Endothelial cell of umbilical vein (primary cell): ENCODE measurements around the gene ADAM22. TPM values are rescaled to one million over a fixed set of nuclear protein-coding genes. Genes with fewer than 3 reads are reported as not detected.

Experiments
- BruUV-seq: library from RNA; stranded (reverse); fragments of 400-500 nt; replicated peaks from 2 replicates; lab custom pipeline; 2021; lab: Mats Ljungman, UMichigan
- CTCF ChIA-PET: fragments of 300-600, 350-600 bp; sonication (Branson Sonifier 250); formaldehyde crosslinking; loops from one replicate; lab custom pipeline; 2021; ENCODE audit warnings: antibody characterized with exemption, inconsistent platforms; lab: Charles Lee
- POLR2A ChIA-PET: fragments of 300-600, 350-600 bp; sonication (Branson Sonifier 250); formaldehyde crosslinking; loops from one replicate; lab custom pipeline; 2021; ENCODE audit warnings: antibody characterized with exemption, inconsistent platforms; lab: Charles Lee
- DNase-seq: peaks from one replicate; pipeline ENCODE4 v3.0.0-alpha.2; 2011; ENCODE audit warnings: low read depth, low spot score
- FAIRE-seq: peaks from 2 replicates; lab custom pipeline; 2011; peaks lifted over from hg19 to GRCh38; lab: Jason Lieb, UNC
- H2AFZ ChIP-seq: 2 replicates; pipeline ENCODE4 v1.6.0; 2012; ENCODE audit warnings: low read depth, low read length, control low read depth, inconsistent platforms
- H3K27ac ChIP-seq: 2 replicates; pipeline ENCODE4 v1.5.1; 2011; ENCODE audit warnings: low read depth, mild to moderate bottlenecking, control low read depth, low read length, moderate library complexity; ENCODE audit not compliant: insufficient read depth
- H3K27me3 ChIP-seq, 2 experiments: 2 replicates each; pipeline versions ENCODE4 v1.6.0 to v1.6.1; 2011; ENCODE audit warnings: low read length in 2 of 2, mixed read lengths in 1 of 2; ENCODE audit not compliant: control insufficient read depth in 2 of 2, insufficient read depth in 2 of 2
- H3K36me3 ChIP-seq, 2 experiments: 2 replicates in 1 of 2; 3 replicates in 1 of 2; pipeline ENCODE4 v1.5.1; 2011; ENCODE audit warnings: low read length in 2 of 2, mild to moderate bottlenecking in 1 of 2, moderate library complexity in 1 of 2; ENCODE audit not compliant: control insufficient read depth in 2 of 2, insufficient read depth in 2 of 2; ENCODE audit errors: extremely low read depth in 1 of 2
- H3K4me1 ChIP-seq: 3 replicates; pipeline ENCODE4 v1.5.1; 2011; ENCODE audit warnings: mild to moderate bottlenecking, low read length; ENCODE audit not compliant: control insufficient read depth, insufficient read depth; ENCODE audit errors: extremely low read depth
- H3K4me2 ChIP-seq: 2 replicates; pipeline ENCODE4 v1.6.1; 2011; ENCODE audit warnings: low read length, control low read depth, mixed read lengths; ENCODE audit not compliant: insufficient read depth
- H3K4me3 ChIP-seq, 3 experiments: fragments of 200-600 bp in 1 of 3; sonication (generic), shearing (Covaris generic) in 1 of 3; replicated peaks in 1 of 3; 2 replicates each; pipeline ENCODE4 v1.5.1; 2011 to 2016; ENCODE audit warnings: control low read depth in 3 of 3, low read length in 3 of 3, mild to moderate bottlenecking in 2 of 3, inconsistent platforms in 1 of 3, low read depth in 1 of 3, moderate library complexity in 1 of 3; ENCODE audit not compliant: insufficient read depth in 1 of 3
- H3K79me2 ChIP-seq: 2 replicates; pipeline ENCODE4 v1.6.0; 2012; ENCODE audit warnings: low read length, inconsistent platforms; ENCODE audit not compliant: control insufficient read depth, insufficient read depth
- H3K9ac ChIP-seq: replicated peaks from 2 replicates; pipeline ENCODE3; 2011; ENCODE audit warnings: low read length, control low read depth; ENCODE audit not compliant: insufficient read depth; ENCODE audit errors: extremely low read depth
- H3K9me1 ChIP-seq: replicated peaks from 3 replicates; pipeline ENCODE4 v1.6.0; 2011; ENCODE audit warnings: mild to moderate bottlenecking, low read length; ENCODE audit not compliant: control insufficient read depth, insufficient read depth; ENCODE audit errors: extremely low read depth
- H3K9me3 ChIP-seq: replicated peaks from 2 replicates; pipeline ENCODE4 v1.5.1; 2012; ENCODE audit warnings: low read length, inconsistent platforms; ENCODE audit not compliant: control insufficient read depth, insufficient read depth
- H4K20me1 ChIP-seq: replicated peaks from 2 replicates; pipeline ENCODE3; 2011; ENCODE audit warnings: mild to moderate bottlenecking, low read length; ENCODE audit not compliant: control insufficient read depth, insufficient read depth; ENCODE audit errors: extremely low read depth
- CTCF ChIP-seq, 2 donors: IDR thresholded peaks; 1 replicate in 1 of 2; 2 replicates in 1 of 2; pipeline ENCODE4 v1.5.1; 2011; ENCODE audit warnings: low read length in 2 of 2, mild to moderate bottlenecking in 2 of 2, moderate library complexity in 2 of 2, control low read depth in 1 of 2, inconsistent platforms in 1 of 2, low read depth in 1 of 2; ENCODE audit not compliant: insufficient read depth in 1 of 2; ENCODE audit errors: extremely low read depth in 1 of 2
- EZH2 ChIP-seq: IDR thresholded peaks from 2 replicates; pipeline ENCODE4 v1.6.1; 2012; ENCODE audit warnings: borderline replicate concordance, low read depth, mild to moderate bottlenecking, moderate library complexity, low read length, inconsistent platforms; ENCODE audit not compliant: severe bottlenecking
- FOS ChIP-seq: IDR thresholded peaks from 2 replicates; pipeline ENCODE4 v1.6.1; 2011; ENCODE audit warnings: mild to moderate bottlenecking, low read length, moderate library complexity, borderline replicate concordance; ENCODE audit not compliant: insufficient read depth
- GATA2 ChIP-seq: IDR thresholded peaks from 2 replicates; pipeline ENCODE4 v1.7.0; 2011; ENCODE audit warnings: low read depth, mild to moderate bottlenecking, moderate library complexity, mixed read lengths, low read length; ENCODE audit not compliant: insufficient read length, insufficient read depth
- JUN ChIP-seq: IDR thresholded peaks from 2 replicates; pipeline ENCODE4 v1.6.1; 2011; ENCODE audit warnings: borderline replicate concordance, low read depth; ENCODE audit not compliant: insufficient read length, insufficient read depth
- MAX ChIP-seq: IDR thresholded peaks from 2 replicates; pipeline ENCODE4 v1.6.1; 2011; ENCODE audit not compliant: insufficient read depth, insufficient read length
- MYC ChIP-seq: IDR thresholded peaks from one replicate; pipeline ENCODE4 v1.6.1; 2011; ENCODE audit warnings: mild to moderate bottlenecking, low read depth, low read length
- POLR2A ChIP-seq: IDR thresholded peaks from 2 replicates; pipeline ENCODE4 v1.6.1; 2012; ENCODE audit warnings: low read depth, mild to moderate bottlenecking, control low read depth, low read length
- POLR2AphosphoS5 ChIP-seq: IDR thresholded peaks from 2 replicates; pipeline ENCODE4 v1.6.1; 2012; ENCODE audit warnings: low read depth, mild to moderate bottlenecking, control low read depth, low read length, moderate library complexity; ENCODE audit not compliant: insufficient read depth
- dilution Hi-C: fragments of 300-500 bp; cut with MboI; formaldehyde crosslinking; loops from one replicate; pipeline ENCODE4 v1.15.0; 2019; ENCODE audit warnings: low sequenced_read_pairs; ENCODE audit not compliant: extremely low pct_ligation_motif_present
- intact Hi-C: fragments of 100-400 bp; cut with micrococcal nuclease; formaldehyde crosslinking; loops from one replicate; pipeline ENCODE4 v1.10.0; 2022
- polyA plus RNA-seq, 4 experiments: library from polyadenylated mRNA; depleted of rRNA in 3 of 4; stranded (reverse) in 3 of 4; unstranded in 1 of 4; fragments of >200 nt; gene quantifications; 2 replicates each; pipeline versions ENCODE4 v1.2.1 to v1.2.3, GENCODE V29; 2011 to 2012; ENCODE audit warnings: missing spikeins in 1 of 4
- total RNA-seq: library from RNA; stranded (reverse); gene quantifications from 2 replicates; pipeline ENCODE4 v1.2.3, GENCODE V29; 2021

Gene ADAM22
- total and polyA plus RNA-seq, 2 donors (not counting 3 experiments of a cell fraction or from before 2014, with no cell fraction given): 0.33 to 0.53 TPM

GRCh38 chr7:88205179-88205578 lies 271.1 kb downstream of the ADAM22 start:
- dilution Hi-C loops (no loop called here), intact Hi-C loops (no loop called here)
- no peak for TF ChIP-seq MAX
- no peak for TF ChIP-seq GATA2
- TF ChIP-seq POLR2A: no peak
- TF ChIP-seq JUN: no peak
- no peak for TF ChIP-seq POLR2AphosphoS5
- TF ChIP-seq FOS: no peak
- no peak for TF ChIP-seq EZH2
- TF ChIP-seq CTCF (IDR thresholded peaks at IDR 0.05; ENCODE audit: extremely low read depth in 1 of 2, insufficient read depth in 1 of 2, low read depth in 1 of 2, low read length in 2 of 2): no peak
- no peak for TF ChIP-seq MYC
- Histone ChIP-seq H3K36me3 (peaks cover 21 to 33% of the 10 kb centered on the region in 2 experiments), H2AFZ (no peak overlapping the region), H3K9me1 (no peaks in the 10 kb centered on the region), H4K20me1 (peaks cover 5% of the 10 kb centered on the region), H3K4me3 (no peak overlapping the region), H3K27me3 (no peaks in the 10 kb centered on the region), H3K9me3 (no peaks in the 10 kb centered on the region), H3K4me1 (no peaks in the 10 kb centered on the region), H3K4me2 (no peak overlapping the region), H3K27ac (no peak overlapping the region), H3K9ac (no peak overlapping the region), H3K79me2 (no peaks in the 10 kb centered on the region)
- ChIA-PET POLR2A (no interaction called here), CTCF (interaction anchor here (0.9 to 3.6 kb wide), 2 partner anchors 9 to 12 kb away, joined by 3 to 15 read pairs; no protein-coding TSS in a partner anchor)
- no TSS peak for BruUV-seq
- FAIRE-seq (no peak), DNase-seq (no peak)
